MM.1S (cell line): Measurements from ENCODE around the gene CTRB1.

Experiments used
- DNase-seq: peaks from one replicate; pipeline ENCODE4 v3.0.0-alpha.2; 2015
- H2AFZ ChIP-seq: fragments of 300-600 bp; sonication (generic); 2 replicates; pipeline ENCODE4 v1.6.0; 2016; ENCODE audit warnings: antibody characterized with exemption, low read length
- H3F3A ChIP-seq: fragments of 300-600 bp; sonication (generic); 2 replicates; pipeline ENCODE4 v1.6.1; 2016; ENCODE audit warnings: mild to moderate bottlenecking, antibody characterized with exemption, low read length, moderate library complexity, mixed read lengths; ENCODE audit not compliant: insufficient read depth
- H3K27ac ChIP-seq: fragments of 300-600 bp; sonication (generic); 2 replicates; pipeline ENCODE4 v1.5.1; 2016; ENCODE audit warnings: mild to moderate bottlenecking, low read length
- H3K27me3 ChIP-seq: fragments of 300-600 bp; sonication (generic); replicated peaks from 2 replicates; pipeline ENCODE4 v1.6.0; 2016; ENCODE audit warnings: low read length; ENCODE audit not compliant: insufficient read depth
- H3K36me3 ChIP-seq: fragments of 300-600 bp; sonication (generic); replicated peaks from 2 replicates; pipeline ENCODE4 v1.6.1; 2016; ENCODE audit warnings: mild to moderate bottlenecking, low read length, mixed read lengths; ENCODE audit not compliant: insufficient read depth
- H3K4me1 ChIP-seq: fragments of 300-600 bp; sonication (generic); 2 replicates; pipeline ENCODE4 v1.6.1; 2016; ENCODE audit warnings: low read length, mixed read lengths
- H3K4me2 ChIP-seq: fragments of 300-600 bp; sonication (generic); 2 replicates; pipeline ENCODE4 v1.6.0; 2016; ENCODE audit warnings: low read depth, low read length
- H3K4me3 ChIP-seq: fragments of 300-600 bp; sonication (generic); 2 replicates; pipeline ENCODE4 v1.5.1; 2016; ENCODE audit warnings: low read length, mixed read lengths
- H3K79me2 ChIP-seq: fragments of 300-600 bp; sonication (generic); 2 replicates; pipeline ENCODE4 v1.6.1; 2016; ENCODE audit warnings: mixed run types, low read length, mixed read lengths
- H3K9ac ChIP-seq: fragments of 300-600 bp; sonication (generic); 2 replicates; pipeline ENCODE4 v1.6.1; 2016; ENCODE audit warnings: low read length, mixed read lengths
- H3K9me2 ChIP-seq: fragments of 300-600 bp; sonication (generic); replicated peaks from 2 replicates; pipeline ENCODE4 v1.6.1; 2016; ENCODE audit warnings: mild to moderate bottlenecking, low read length, mixed read lengths; ENCODE audit not compliant: insufficient read depth
- H3K9me3 ChIP-seq: fragments of 300-600 bp; sonication (generic); replicated peaks from 2 replicates; pipeline ENCODE4 v1.6.1; 2016; ENCODE audit warnings: mild to moderate bottlenecking, low read length, mixed read lengths; ENCODE audit not compliant: insufficient read depth
- H4K20me1 ChIP-seq: fragments of 300-600 bp; sonication (generic); 2 replicates; pipeline ENCODE4 v1.6.1; 2016; ENCODE audit warnings: mild to moderate bottlenecking, low read length, moderate library complexity, mixed read lengths; ENCODE audit not compliant: insufficient read depth
- EZH2 ChIP-seq: fragments of 300-600 bp; sonication (generic); optimal IDR thresholded peaks from 2 replicates; pipeline ENCODE3; 2017; ENCODE audit warnings: low read depth, mild to moderate bottlenecking, antibody characterized with exemption, low read length, mixed read lengths
- EZH2phosphoT487 ChIP-seq: fragments of 300-600 bp; sonication (generic); IDR thresholded peaks from 2 replicates; pipeline ENCODE4 v1.6.1; 2018; ENCODE audit warnings: antibody characterized with exemption, low read length
- TF ChIP-seq, protein P1 (sequence below): fragments of 300-600 bp; sonication (generic); IDR thresholded peaks from 2 replicates; pipeline ENCODE4 v1.5.1; 2016; ENCODE audit warnings: antibody characterized with exemption, low read length, mixed read lengths

The CTRB1 gene

GRCh38 chr16:75226550-75227360, 8.0 kb downstream of the CTRB1 start:
- Histone ChIP-seq H3K4me3 (no peak overlapping the region), H3K79me2 (no peaks in the 10 kb centered on the region), H3K36me3 (no peaks in the 10 kb centered on the region), H4K20me1 (no peaks in the 10 kb centered on the region), H3K4me1 (no peaks in the 10 kb centered on the region), H2AFZ (no peak overlapping the region), H3F3A (no peaks in the 10 kb centered on the region), H3K9ac (no peak overlapping the region), H3K27ac (no peak overlapping the region), H3K4me2 (no peak overlapping the region), H3K9me2 (no peaks in the 10 kb centered on the region), H3K9me3 (no peaks in the 10 kb centered on the region), H3K27me3 (no peaks in the 10 kb centered on the region; the same call in 1 of the 2 replicates)
- TF ChIP-seq EZH2 (no peak), EZH2phosphoT487 (no peak)
- TF ChIP-seq, protein P1, sequence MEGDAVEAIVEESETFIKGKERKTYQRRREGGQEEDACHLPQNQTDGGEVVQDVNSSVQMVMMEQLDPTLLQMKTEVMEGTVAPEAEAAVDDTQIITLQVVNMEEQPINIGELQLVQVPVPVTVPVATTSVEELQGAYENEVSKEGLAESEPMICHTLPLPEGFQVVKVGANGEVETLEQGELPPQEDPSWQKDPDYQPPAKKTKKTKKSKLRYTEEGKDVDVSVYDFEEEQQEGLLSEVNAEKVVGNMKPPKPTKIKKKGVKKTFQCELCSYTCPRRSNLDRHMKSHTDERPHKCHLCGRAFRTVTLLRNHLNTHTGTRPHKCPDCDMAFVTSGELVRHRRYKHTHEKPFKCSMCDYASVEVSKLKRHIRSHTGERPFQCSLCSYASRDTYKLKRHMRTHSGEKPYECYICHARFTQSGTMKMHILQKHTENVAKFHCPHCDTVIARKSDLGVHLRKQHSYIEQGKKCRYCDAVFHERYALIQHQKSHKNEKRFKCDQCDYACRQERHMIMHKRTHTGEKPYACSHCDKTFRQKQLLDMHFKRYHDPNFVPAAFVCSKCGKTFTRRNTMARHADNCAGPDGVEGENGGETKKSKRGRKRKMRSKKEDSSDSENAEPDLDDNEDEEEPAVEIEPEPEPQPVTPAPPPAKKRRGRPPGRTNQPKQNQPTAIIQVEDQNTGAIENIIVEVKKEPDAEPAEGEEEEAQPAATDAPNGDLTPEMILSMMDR, result no peak
- DNase-seq, result no peak

GRCh38 chr16:75227361-75228142, 8.8 kb downstream of the CTRB1 start:
- Histone ChIP-seq H3K4me1 (no peaks in the 10 kb centered on the region), H4K20me1 (no peaks in the 10 kb centered on the region), H3K9me2 (no peaks in the 10 kb centered on the region), H3K4me3 (no peak overlapping the region), H3K9me3 (no peaks in the 10 kb centered on the region), H3K79me2 (no peaks in the 10 kb centered on the region), H2AFZ (no peak overlapping the region), H3F3A (no peaks in the 10 kb centered on the region), H3K9ac (no peak overlapping the region), H3K27ac (no peak overlapping the region), H3K27me3 (no peaks in the 10 kb centered on the region; the same call in 1 of the 2 replicates), H3K36me3 (no peaks in the 10 kb centered on the region), H3K4me2 (no peak overlapping the region)
- no peak for DNase-seq
- no peak for TF ChIP-seq EZH2
- TF ChIP-seq EZH2phosphoT487, result no peak
- TF ChIP-seq, protein P1, result no peak

DNA sequence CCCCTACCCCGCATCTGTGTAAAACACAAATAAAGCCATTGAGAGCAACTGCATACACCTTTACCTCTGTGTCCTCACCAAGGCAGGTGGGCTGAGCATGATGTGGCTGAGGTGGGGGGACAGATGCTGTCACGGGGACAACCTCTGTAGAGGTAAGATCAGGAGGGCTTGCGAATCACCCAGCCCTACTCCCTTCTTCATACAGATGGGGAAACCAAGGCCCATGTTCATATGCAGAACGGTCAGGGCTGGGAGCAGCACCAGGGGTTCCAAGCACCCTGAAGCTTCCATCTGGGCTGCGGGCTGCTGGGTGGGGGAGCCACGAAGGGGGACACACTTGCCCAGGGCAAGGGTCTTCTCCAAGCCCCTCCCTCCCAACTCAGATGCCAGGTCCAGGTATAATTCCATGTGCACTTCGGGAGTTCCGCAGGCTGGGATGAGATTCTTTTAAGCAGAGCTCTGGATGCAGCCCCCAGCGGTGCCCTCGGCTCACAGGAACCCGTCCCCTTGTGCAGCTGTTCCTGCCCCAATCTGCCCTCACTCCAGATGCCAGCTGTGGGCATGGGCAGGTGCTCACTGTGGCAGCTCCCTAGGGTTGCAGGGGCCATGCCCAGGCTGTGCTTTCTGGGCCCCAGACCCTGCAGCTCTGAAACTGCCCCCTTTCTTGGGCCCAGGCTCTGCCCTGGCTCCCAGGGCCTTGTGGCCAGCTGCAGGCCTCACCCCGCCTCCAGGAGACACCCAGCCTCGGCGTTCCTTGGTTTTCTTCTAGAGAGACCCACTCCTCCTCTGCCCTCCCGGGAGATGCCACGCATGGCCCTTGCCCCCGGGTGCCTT, 9.6 kb downstream of the CTRB1 start:
- no peaks in the 10 kb centered on the region for H3K9me2 ChIP-seq
- TF ChIP-seq EZH2 (no peak), EZH2phosphoT487 (no peak)
- TF ChIP-seq, protein P1, result no peak
- no peaks in the 10 kb centered on the region for H3K9me3 ChIP-seq
- H3K4me2 ChIP-seq, result no peak overlapping the region
- no peak overlapping the region for H2AFZ ChIP-seq
- H3K9ac ChIP-seq, result no peak overlapping the region
- no peak for DNase-seq
- no peak overlapping the region for H3K4me3 ChIP-seq
- H3K27me3 ChIP-seq, result no peaks in the 10 kb centered on the region; the same call in 1 of the 2 replicates
- no peaks in the 10 kb centered on the region for H3K4me1 ChIP-seq
- no peak overlapping the region for H3K27ac ChIP-seq
- H3F3A ChIP-seq, result no peaks in the 10 kb centered on the region
- H3K79me2 ChIP-seq, result no peaks in the 10 kb centered on the region
- H4K20me1 ChIP-seq, result no peaks in the 10 kb centered on the region
- H3K36me3 ChIP-seq, result no peaks in the 10 kb centered on the region
